ENCODE results near the gene LACTB.
A peak's percentile ranks its signal among the peaks of the same experiment; 100 is the strongest.
"Not testable (repeated sequence)": the region's sequence is repeated elsewhere in the genome, so short reads cannot be mapped to it uniquely, and the experiment has no call there.

LACTB gene

GRCh38 chr15:63090887-63091286 lies 30.8 kb upstream of the LACTB start:
- DNase-seq: no peak

GRCh38 chr15:63091679-63092446 lies 29.8 kb upstream of the LACTB start:
- DNase-seq: no peak

GRCh38 chr15:63093486-63094205 lies 28.0 kb upstream of the LACTB start:
- peak; percentile 76 for DNase-seq

- no peak for DNase-seq
Measured at GRCh38 chr15:63094495-63094931, 27.1 kb upstream of the LACTB start.

- DNase-seq: no peak
Measured at GRCh38 chr15:63096178-63096577, 25.5 kb upstream of the LACTB start.

GRCh38 chr15:63098901-63099300 lies 22.8 kb upstream of the LACTB start:
- DNase-seq: not testable (repeated sequence)

GRCh38 chr15:63099581-63099980 lies 22.1 kb upstream of the LACTB start:
- not testable (repeated sequence) for DNase-seq

- DNase-seq: no peak
Measured at GRCh38 chr15:63103416-63103815, 18.2 kb upstream of the LACTB start.

GRCh38 chr15:63104727-63105126 lies 16.9 kb upstream of the LACTB start:
- no peak for DNase-seq

GRCh38 chr15:63105354-63105753 lies 16.3 kb upstream of the LACTB start:
- peak; percentile 16 for DNase-seq

GRCh38 chr15:63107895-63108546 lies 13.6 kb upstream of the LACTB start:
- no peak for DNase-seq

- DNase-seq: no peak
Measured at GRCh38 chr15:63109498-63109897, 12.2 kb upstream of the LACTB start.

GRCh38 chr15:63109920-63110319 lies 11.7 kb upstream of the LACTB start:
- DNase-seq: no peak

GRCh38 chr15:63110428-63111026 lies 11.1 kb upstream of the LACTB start:
- DNase-seq: no peak

GRCh38 chr15:63111481-63111880 lies 10.2 kb upstream of the LACTB start:
- no peak for DNase-seq

- DNase-seq: no peak
Measured at GRCh38 chr15:63112871-63113270, 8.8 kb upstream of the LACTB start.

GRCh38 chr15:63114465-63114864 lies 7.2 kb upstream of the LACTB start:
- DNase-seq: no peak

- DNase-seq: no peak
Measured at GRCh38 chr15:63118854-63119253, 2.8 kb upstream of the LACTB start.

- DNase-seq: peak; percentile 84
Measured at GRCh38 chr15:63122002-63122875, 578 bp downstream of the LACTB start.

- no peak for DNase-seq
Measured at GRCh38 chr15:63124506-63124905, 2.8 kb downstream of the LACTB start.

- DNase-seq: no peak
Measured at GRCh38 chr15:63126726-63127125, 5.1 kb downstream of the LACTB start.

- DNase-seq: no peak
Measured at GRCh38 chr15:63133786-63134185, 12.1 kb downstream of the LACTB start.
